ENCODE results near the gene CNPPD1. TPM values are rescaled to one million over a fixed set of nuclear protein-coding genes. Genes with fewer than 3 reads are reported as not detected.
A peak's percentile ranks its signal among the peaks of the same experiment; 100 is the strongest.

CNPPD1 gene
- total RNA-seq, 1 experiment from 2014 or later: 62.9 TPM

- intact Hi-C loops (cut with micrococcal nuclease; ENCODE audit: unreplicated experiment): loop anchor here (1.0 kb wide), 2 partner anchors 10 to 48 kb away; partner anchors contain the start of genes ABCB6 and NHEJ1
- H3K9me3 ChIP-seq: no peaks in the 10 kb centered on the region
- no peak for DNase-seq
- Mint-ChIP-seq H3K9me3 (ENCODE audit: unreplicated experiment) (no peaks in the 10 kb centered on the region), H3K27ac (ENCODE audit: unreplicated experiment) (peak overlapping the region; percentile 59), H3K4me3 (ENCODE audit: unreplicated experiment) (peak overlapping the region; percentile 81), H3K4me1 (ENCODE audit: low read depth, unreplicated experiment) (peaks cover 5% of the 10 kb centered on the region), H3K36me3 (ENCODE audit: insufficient read depth, unreplicated experiment) (peaks cover 60% of the 10 kb centered on the region), H3K27me3 (ENCODE audit: insufficient read depth, unreplicated experiment) (no peaks in the 10 kb centered on the region)
- H3K4me3 ChIP-seq (ENCODE audit: low read depth, low read length): no peak overlapping the region
- no TSS peak for BruUV-seq (replicated peaks)
- H3K4me1 ChIP-seq: peaks cover 8% of the 10 kb centered on the region
- H3K27me3 ChIP-seq (replicated peaks; ENCODE audit: control insufficient read depth, insufficient read depth, low read length): no peaks in the 10 kb centered on the region
- CTCF ChIA-PET: interaction anchor here (2.5 kb wide), 1 partner anchor 87 kb away, joined by 11 read pairs; no protein-coding TSS in a partner anchor
- H3K36me3 ChIP-seq (ENCODE audit: control insufficient read depth, insufficient read depth, low read length): peaks cover 17% of the 10 kb centered on the region
- POLR2A ChIA-PET: interaction anchor here (0.6 to 3.1 kb wide), 3 partner anchors 9 to 420 kb away, joined by 3 to 29 read pairs (median 3); no protein-coding TSS in a partner anchor
- no peak for TF ChIP-seq CTCF (IDR thresholded peaks at IDR 0.05; ENCODE audit: insufficient read depth in 1 of 2, low read depth in 1 of 2, low read length in 1 of 2, severe bottlenecking in 1 of 2, unreplicated experiment in 1 of 2)
These were observed 31.4 kb upstream of the CNPPD1 start for GRCh38 chr2:219207884-219208740.

GRCh38 chr2:219207134-219207883 lies 30.6 kb upstream of the CNPPD1 start:
- ChIA-PET CTCF (interaction anchor here (0.6 to 2.5 kb wide), 15 partner anchors 10 to 227 kb away, joined by 3 to 13 read pairs (median 6); partner anchors contain the start of genes CNPPD1, GLB1L, STK16 and TUBA4A), POLR2A (interaction anchor here (0.6 to 3.1 kb wide), 12 partner anchors 9 to 330 kb away, joined by 3 to 29 read pairs (median 6); partner anchors contain the start of genes ABCB6, CNPPD1, DNPEP and GLB1L)
- no peak overlapping the region for H3K27ac Mint-ChIP-seq (ENCODE audit: unreplicated experiment)

More at GRCh38 chr2:219207134-219207883, 30.6 kb upstream of the CNPPD1 start:
- Histone ChIP-seq H3K4me1 (peaks cover 8% of the 10 kb centered on the region), H3K4me3 (ENCODE audit: low read depth, low read length) (peak overlapping the region; percentile 78), H3K36me3 (ENCODE audit: control insufficient read depth, insufficient read depth, low read length) (peaks cover 14% of the 10 kb centered on the region), H3K27me3 (replicated peaks; ENCODE audit: control insufficient read depth, insufficient read depth, low read length) (no peaks in the 10 kb centered on the region), H3K9me3 (no peaks in the 10 kb centered on the region)
- Mint-ChIP-seq H3K4me1 (ENCODE audit: low read depth, unreplicated experiment) (peaks cover 5% of the 10 kb centered on the region), H3K9me3 (ENCODE audit: unreplicated experiment) (no peaks in the 10 kb centered on the region), H3K36me3 (ENCODE audit: insufficient read depth, unreplicated experiment) (peaks cover 52% of the 10 kb centered on the region), H3K4me3 (ENCODE audit: unreplicated experiment) (peak overlapping the region; percentile 81), H3K27me3 (ENCODE audit: insufficient read depth, unreplicated experiment) (no peaks in the 10 kb centered on the region)
- DNase-seq: no peak
- intact Hi-C loops (cut with micrococcal nuclease; ENCODE audit: unreplicated experiment): loop anchor here (1.0 kb wide), 2 partner anchors 11 to 47 kb away; partner anchors contain the start of genes ABCB6 and NHEJ1
- TSS peak; percentile 67 for BruUV-seq (replicated peaks)
- TF ChIP-seq CTCF (IDR thresholded peaks at IDR 0.05; ENCODE audit: insufficient read depth in 1 of 2, low read depth in 1 of 2, low read length in 1 of 2, severe bottlenecking in 1 of 2, unreplicated experiment in 1 of 2): no peak
